ENCODE measurements around the gene DDA1. TPM values are rescaled to one million over a fixed set of nuclear protein-coding genes. Genes with fewer than 3 reads are reported as not detected.

Gene DDA1
- total RNA-seq, 1 experiment from 2014 or later, result 42.8 TPM

GRCh38 chr19:17337675-17338432, 28.5 kb downstream of the DDA1 start (continued):
- no peak for TF ChIP-seq E2F1 (CRISPR knock-in tag; IDR thresholded peaks at IDR 0.05)
- TF ChIP-seq MLX (CRISPR knock-in tag; IDR thresholded peaks at IDR 0.05), result 0 out of 2 replicates have a peak, but pooled peaks have one; percentile 72
- no peak for TF ChIP-seq FOXK1 (CRISPR knock-in tag; IDR thresholded peaks at IDR 0.05)
- no peak for TF ChIP-seq ATF2 (CRISPR knock-in tag; IDR thresholded peaks at IDR 0.05; ENCODE audit: borderline replicate concordance, low read depth)
- TF ChIP-seq ZBTB43 (CRISPR knock-in tag; IDR thresholded peaks at IDR 0.05), result 0 out of 2 replicates have a peak, but pooled peaks have one; percentile 63
- TF ChIP-seq ZMAT4 (CRISPR knock-in tag; IDR thresholded peaks at IDR 0.05), result no peak
- TF ChIP-seq CBFB (CRISPR knock-in tag; IDR thresholded peaks at IDR 0.05; ENCODE audit: low read depth), result no peak
- TF ChIP-seq JAZF1 (CRISPR knock-in tag; IDR thresholded peaks at IDR 0.05), result no peak
- no peak for TF ChIP-seq MXD4 (CRISPR knock-in tag; IDR thresholded peaks at IDR 0.05; ENCODE audit: borderline replicate concordance)
- TF ChIP-seq SP1 (CRISPR knock-in tag; conservative IDR thresholded peaks at IDR 0.05), result no peak
- TF ChIP-seq NFE2L1 (CRISPR knock-in tag; IDR thresholded peaks at IDR 0.05), result peak; percentile 18; the same call in 1 of the 2 replicates
- TF ChIP-seq ZNF423 (CRISPR knock-in tag; IDR thresholded peaks at IDR 0.05), result no peak
- no peak for TF ChIP-seq ZNF396 (CRISPR knock-in tag; IDR thresholded peaks at IDR 0.05; ENCODE audit: borderline replicate concordance)

GRCh38 chr19:17338433-17339078, 29.2 kb downstream of the DDA1 start:
- ATAC-seq, result no peak
- Mint-ChIP-seq H3K27ac (no peak overlapping the region), H3K4me3 (peak overlapping the region; percentile 99), H3K36me3 (peaks cover 7% of the 10 kb centered on the region), H3K27me3 (ENCODE audit: low read depth) (no peaks in the 10 kb centered on the region), H3K4me1 (peaks cover 38% of the 10 kb centered on the region), H3K9me3 (no peaks in the 10 kb centered on the region)
- TF ChIP-seq ZNF317 (CRISPR knock-in tag; IDR thresholded peaks at IDR 0.05; ENCODE audit: borderline replicate concordance, low read depth) (no peak), IRF1 (CRISPR knock-in tag; IDR thresholded peaks at IDR 0.05) (no peak), FOXP4 (CRISPR knock-in tag; IDR thresholded peaks at IDR 0.05) (peak; percentile 43; the same call in 1 of the 2 replicates)
- ChIA-PET CTCF (interaction anchor here (0.5 to 3.0 kb wide), 13 partner anchors 9 to 238 kb away, joined by 3 to 11 read pairs (median 4); partner anchors contain the start of genes DDA1 and MRPL34), POLR2A (interaction anchor here (1.0 to 1.6 kb wide), 4 partner anchors 10 to 33 kb away, joined by 3 to 11 read pairs (median 5); partner anchors contain the start of genes DDA1 and MRPL34)
- DNase-seq (ENCODE audit: low spot score), result no peak
